Measurements from ENCODE around the gene ASB13. TPM values are rescaled to one million over a fixed set of nuclear protein-coding genes. Genes with fewer than 3 reads are reported as not detected.

Gene ASB13
- total RNA-seq, 1 experiment from 2014 or later, result 13.8 TPM

- no peak overlapping the region for H2AK5ac ChIP-seq (ENCODE audit: insufficient read length, low read length)
- TF ChIP-seq CTCF (conservative IDR thresholded peaks at IDR 0.05), result peak; percentile 92
- Mint-ChIP-seq H3K36me3 (ENCODE audit: insufficient read depth in 1 of 3, low read depth in 3 of 3) (no peaks in the 10 kb centered on the region), H3K4me3 (no peak overlapping the region), H3K27ac (no peak overlapping the region), H3K27me3 (ENCODE audit: low read depth) (no peaks in the 10 kb centered on the region), H3K9me3 (no peaks in the 10 kb centered on the region), H3K4me1 (peaks cover 0 to 9% of the 10 kb centered on the region in 2 experiments; a peak in 2 of 4 replicates)
- H3K14ac ChIP-seq (ENCODE audit: insufficient read depth, low read length), result no peak overlapping the region
- no peaks in the 10 kb centered on the region for H3K27me3 ChIP-seq (ENCODE audit: insufficient read depth, low read length)
- DNase-seq, result peak; percentile 93
- no peak overlapping the region for H4K8ac ChIP-seq (replicated peaks; ENCODE audit: insufficient read length, low read depth, low read length)
- H3K9ac ChIP-seq (ENCODE audit: extremely low read depth, insufficient read length, low read length), result no peak overlapping the region
- H2BK5ac ChIP-seq (ENCODE audit: insufficient read length, low read length), result no peak overlapping the region
- H3K79me1 ChIP-seq (ENCODE audit: insufficient read depth, low read depth, low read length, poor library complexity, severe bottlenecking), result no peaks in the 10 kb centered on the region
- H2BK12ac ChIP-seq (ENCODE audit: insufficient read length, low read depth, low read length), result no peak overlapping the region
- no peak overlapping the region for H2BK120ac ChIP-seq (ENCODE audit: low read depth, low read length, poor library complexity, severe bottlenecking)
- H3K9me3 ChIP-seq (ENCODE audit: control insufficient read depth, low read depth, low read length), result no peaks in the 10 kb centered on the region
- H4K91ac ChIP-seq (ENCODE audit: insufficient read length, low read depth, low read length), result no peak overlapping the region
- H3T11ph ChIP-seq (ENCODE audit: low read length), result no peak overlapping the region
- no peaks in the 10 kb centered on the region for H3K23me2 ChIP-seq (ENCODE audit: insufficient read length, low read depth, low read length, poor library complexity, severe bottlenecking)
- H4K20me1 ChIP-seq (ENCODE audit: control insufficient read depth, insufficient read depth, insufficient read length), result no peaks in the 10 kb centered on the region
- no CpG with 5 or more reads among the region's 19 CpGs for WGBS (ENCODE audit: extremely low coverage, insufficient read length, low lambda C conversion rate)
- H2BK15ac ChIP-seq (ENCODE audit: low read depth, low read length), result no peak overlapping the region
- no peak overlapping the region for H3K27ac ChIP-seq (ENCODE audit: insufficient read length, low read depth, low read length)
- H3K4me2 ChIP-seq (ENCODE audit: insufficient read depth, insufficient read length, low read length), result no peak overlapping the region
- H4K5ac ChIP-seq (ENCODE audit: insufficient read length, low read depth, low read length), result no peak overlapping the region
- no peaks in the 10 kb centered on the region for H3K4me1 ChIP-seq (ENCODE audit: insufficient read depth, low read length)
- H3K18ac ChIP-seq (ENCODE audit: insufficient read length, low read depth, low read length), result no peak overlapping the region
- no peak overlapping the region for H3K4ac ChIP-seq (ENCODE audit: low read depth, low read length)
- H3K56ac ChIP-seq (ENCODE audit: insufficient read length, low read depth, low read length), result no peak overlapping the region
- no peaks in the 10 kb centered on the region for H3K79me2 ChIP-seq (ENCODE audit: insufficient read depth, low read length)
- H2BK20ac ChIP-seq (ENCODE audit: low read depth, low read length, poor library complexity, severe bottlenecking), result no peak overlapping the region
- no peak overlapping the region for H3K23ac ChIP-seq (ENCODE audit: insufficient read length, low read depth, low read length)
- no peak overlapping the region for H2AFZ ChIP-seq (ENCODE audit: low read length)
Measured at GRCh38 chr10:5623081-5623748, 43.2 kb downstream of the ASB13 start.
